GM12878 (cell line): ENCODE data around the gene MRPS9. TPM values are rescaled to one million over a fixed set of nuclear protein-coding genes. Genes with fewer than 3 reads are reported as not detected.

Source experiments
- ATAC-seq: fragments of 200-7000 bp; cut with Tn5 transposase; 3 replicates; pipeline ENCODE4 v1.9.1; 2020; ENCODE audit warnings: mild to moderate bottlenecking, moderate library complexity
- BruUV-seq: library from RNA; stranded (reverse); fragments of 400-500 nt; replicated peaks from 2 replicates; lab custom pipeline; 2021; lab: Mats Ljungman, UMichigan
- CTCF ChIA-PET: fragments of 300-600 bp; sonication (Branson Sonifier 250); formaldehyde crosslinking; extraction: SDS; loops from one replicate; lab custom pipeline; 2021; ENCODE audit warnings: inconsistent platforms; lab: Yijun Ruan, JAX
- POLR2A ChIA-PET: fragments of 350-600 bp; formaldehyde crosslinking; extraction: SDS; loops from one replicate; lab custom pipeline; 2021; ENCODE audit warnings: inconsistent platforms; lab: Charles Lee
- RAD21 ChIA-PET: fragments of 300-600 bp; sonication (Branson Sonifier 250); formaldehyde crosslinking; loops from one replicate; lab custom pipeline; 2023; ENCODE audit warnings: antibody characterized with exemption; ENCODE audit not compliant: unreplicated experiment; lab: Charles Lee
- SMC1A ChIA-PET: fragments of 300-600 bp; sonication (Branson Sonifier 250); formaldehyde crosslinking; loops from one replicate; lab custom pipeline; 2023; ENCODE audit not compliant: unreplicated experiment, uncharacterized antibody; lab: Charles Lee
- DNase-seq: peaks from one replicate; pipeline ENCODE4 v3.0.0-alpha.2; 2011; ENCODE audit warnings: low read depth, low spot score
- FAIRE-seq: peaks from 3 replicates; lab custom pipeline; 2011; peaks lifted over from hg19 to GRCh38; lab: Jason Lieb, UNC
- H2AFZ ChIP-seq: 2 replicates; pipeline ENCODE4 v1.6.0; 2011; ENCODE audit warnings: low read depth, low read length, control low read depth; ENCODE audit not compliant: control insufficient read depth
- H3K27ac ChIP-seq: 2 replicates; pipeline ENCODE4 v1.5.1; 2011; ENCODE audit warnings: control low read depth; ENCODE audit not compliant: control insufficient read depth, insufficient read depth
- H3K27me3 ChIP-seq, 2 experiments: replicated peaks in 1 of 2; 2 replicates each; pipeline versions ENCODE4 v1.6.0 to v1.6.1; 2011; ENCODE audit warnings: low read length in 1 of 2; ENCODE audit not compliant: control insufficient read depth in 2 of 2, insufficient read depth in 2 of 2
- H3K36me3 ChIP-seq, 2 experiments: 2 replicates each; pipeline ENCODE4 v1.5.1; 2011; ENCODE audit warnings: low read length in 1 of 2; ENCODE audit not compliant: control insufficient read depth in 2 of 2, insufficient read depth in 2 of 2
- H3K4me1 ChIP-seq: 2 replicates; pipeline ENCODE4 v1.6.1; 2011; ENCODE audit warnings: mild to moderate bottlenecking, low read length, moderate library complexity, mixed read lengths; ENCODE audit not compliant: control insufficient read depth, insufficient read depth
- H3K4me2 ChIP-seq: 2 replicates; pipeline ENCODE4 v1.6.0; 2011; ENCODE audit warnings: control low read depth; ENCODE audit not compliant: control insufficient read depth, insufficient read depth
- H3K4me3 ChIP-seq: fragments of 200-600 bp; sonication (generic); 2 replicates; pipeline ENCODE4 v1.5.1; 2016
- H3K79me2 ChIP-seq: 2 replicates; pipeline ENCODE4 v1.6.0; 2011; ENCODE audit warnings: low read length; ENCODE audit not compliant: control insufficient read depth, insufficient read depth
- H3K9ac ChIP-seq: 2 replicates; pipeline ENCODE4 v1.8.0; 2011; ENCODE audit warnings: low read length, control low read depth, mixed read lengths; ENCODE audit not compliant: control insufficient read depth, insufficient read depth
- H3K9me3 ChIP-seq: replicated peaks from 3 replicates; pipeline ENCODE4 v1.5.1; 2011; ENCODE audit warnings: mild to moderate bottlenecking, low read length; ENCODE audit not compliant: control insufficient read depth, insufficient read depth
- H4K20me1 ChIP-seq: 2 replicates; pipeline ENCODE4 v1.6.0; 2011; ENCODE audit not compliant: control insufficient read depth, insufficient read depth
- NFXL1 ChIP-seq: fragments of 450-650 bp; IDR thresholded peaks from 2 replicates; pipeline ENCODE4 v1.6.1; 2017; ENCODE audit warnings: antibody characterized with exemption, mild to moderate bottlenecking, borderline replicate concordance
- WGBS: methylation state at CpG from one replicate; pipeline ENCODE4 v1.1.6; 2016; ENCODE audit warnings: low lambda C conversion rate; ENCODE audit not compliant: insufficient replicate concordance, insufficient coverage; ENCODE audit errors: missing lambda C conversion rate; 5-methylcytosine and 5-hydroxymethylcytosine counted together
- in situ Hi-C: fragments of 300-500 bp; cut with MboI; formaldehyde crosslinking; loops from 9 replicates; pipeline ENCODE4 v1.14.3; 2018; ENCODE audit warnings: mixed read lengths
- intact Hi-C: fragments of 100-400 bp; cut with micrococcal nuclease; formaldehyde crosslinking; loops from one replicate; pipeline ENCODE4 v1.14.2; 2022; ENCODE audit not compliant: unreplicated experiment
- polyA plus RNA-seq, 11 experiments: library from polyadenylated mRNA; depleted of rRNA in 4 of 11; unstranded in 6 of 11; stranded (reverse) in 5 of 11; fragments of >200 nt; fragmentation: Nextera tagmentation in 4 of 11; fragmentation: Illumina TruSeq in 1 of 11; extraction: Ambion mirVana in 4 of 11; extraction: Trizol in 1 of 11; gene quantifications; 1 replicate in 1 of 11; 2 replicates in 10 of 11; pipeline versions ENCODE4 v1.2.1 to v1.2.3, GENCODE V29; 2011 to 2016; ENCODE audit warnings: inconsistent platforms in 2 of 11, missing spikeins in 2 of 11, low read depth in 1 of 11
- total RNA-seq, 4 experiments: library from RNA; depleted of rRNA in 3 of 4; stranded (reverse); fragments of >200 nt in 3 of 4; fragmentation: Illumina TruSeq in 1 of 4; extraction: Trizol in 1 of 4; gene quantifications; 2 replicates each; pipeline versions ENCODE4 v1.2.1 to v1.2.3, GENCODE V29; 2013 to 2021
- TF ChIP-seq, protein P1 (sequence below): fragments of 150-350 bp; IDR thresholded peaks from 2 replicates; pipeline ENCODE4 v1.6.1; 2014; ENCODE audit warnings: mild to moderate bottlenecking, low read depth, low read length

MRPS9 gene
- total and polyA plus RNA-seq, 10 of the 15 experiments (the other 5 are each of a cell fraction or from before 2014, with no cell fraction given), result 39.1 to 111 (median 63.4) TPM

GRCh38 chr2:105143467-105144151, 105.7 kb downstream of the MRPS9 start:
- ChIA-PET SMC1A (no interaction called here), POLR2A (no interaction called here), RAD21 (no interaction called here), CTCF (interaction anchor here (1.2 kb wide), 1 partner anchor 28 kb away, joined by 4 read pairs; no protein-coding TSS in a partner anchor)
- H3K27ac ChIP-seq, result no peak overlapping the region
- WGBS, result 1% methylated on average over 21 of the region's 53 CpGs
- peaks cover 0 to 5% of the 10 kb centered on the region in 2 experiments; a peak in 2 of 4 replicates for H3K27me3 ChIP-seq
- in situ Hi-C loops (no loop called here), intact Hi-C loops (no loop called here)
- no peaks in the 10 kb centered on the region for H4K20me1 ChIP-seq
- H3K9me3 ChIP-seq, result no peaks in the 10 kb centered on the region
- no peaks in the 10 kb centered on the region for H3K79me2 ChIP-seq
- H3K4me3 ChIP-seq, result no peak overlapping the region; the same call in 1 of the 2 replicates
- no peak overlapping the region for H3K9ac ChIP-seq
- H3K4me1 ChIP-seq, result 0 out of 2 replicates have a peak, but pooled peaks cover 3% of the 10 kb centered on the region
- DNase-seq, result no peak
- peak; percentile 23; the same call in 1 of the 3 replicates for ATAC-seq
- FAIRE-seq, result no peak
- no peak overlapping the region for H2AFZ ChIP-seq
- no peaks in the 10 kb centered on the region for H3K36me3 ChIP-seq
- no TSS peak for BruUV-seq
- H3K4me2 ChIP-seq, result peak overlapping the region; percentile 21
- TF ChIP-seq, protein P1, sequence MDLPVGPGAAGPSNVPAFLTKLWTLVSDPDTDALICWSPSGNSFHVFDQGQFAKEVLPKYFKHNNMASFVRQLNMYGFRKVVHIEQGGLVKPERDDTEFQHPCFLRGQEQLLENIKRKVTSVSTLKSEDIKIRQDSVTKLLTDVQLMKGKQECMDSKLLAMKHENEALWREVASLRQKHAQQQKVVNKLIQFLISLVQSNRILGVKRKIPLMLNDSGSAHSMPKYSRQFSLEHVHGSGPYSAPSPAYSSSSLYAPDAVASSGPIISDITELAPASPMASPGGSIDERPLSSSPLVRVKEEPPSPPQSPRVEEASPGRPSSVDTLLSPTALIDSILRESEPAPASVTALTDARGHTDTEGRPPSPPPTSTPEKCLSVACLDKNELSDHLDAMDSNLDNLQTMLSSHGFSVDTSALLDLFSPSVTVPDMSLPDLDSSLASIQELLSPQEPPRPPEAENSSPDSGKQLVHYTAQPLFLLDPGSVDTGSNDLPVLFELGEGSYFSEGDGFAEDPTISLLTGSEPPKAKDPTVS, result no peak
- TF ChIP-seq NFXL1, result 0 out of 2 replicates have a peak, but pooled peaks have one; percentile 36
